Kidney epithelial cell (primary cell): ENCODE data around the gene C19orf53. TPM values are rescaled to one million over a fixed set of nuclear protein-coding genes. Genes with fewer than 3 reads are reported as not detected.
A peak's percentile ranks its signal among the peaks of the same experiment; 100 is the strongest.

Experiments used
- DNase-seq: peaks from one replicate; pipeline ENCODE4 v3.0.0-alpha.2; 2010; ENCODE audit warnings: low read depth
- H3K27me3 ChIP-seq: 2 replicates; pipeline ENCODE4 v1.6.0; 2011; ENCODE audit warnings: low read length; ENCODE audit not compliant: control insufficient read depth, insufficient read depth
- H3K36me3 ChIP-seq: 2 replicates; pipeline ENCODE4 v1.5.1; 2011; ENCODE audit warnings: low read length; ENCODE audit not compliant: control insufficient read depth, insufficient read depth
- H3K4me3 ChIP-seq: 2 replicates; pipeline ENCODE4 v1.5.1; 2011; ENCODE audit warnings: low read depth, mild to moderate bottlenecking, control low read depth, low read length
- CTCF ChIP-seq: IDR thresholded peaks from 2 replicates; pipeline ENCODE4 v1.5.1; 2011; ENCODE audit warnings: mild to moderate bottlenecking, moderate library complexity, low read length, control low read depth, inconsistent platforms; ENCODE audit not compliant: insufficient read depth, poor library complexity, severe bottlenecking
- total RNA-seq: library from RNA; depleted of rRNA; stranded (reverse); fragments of >200 nt; gene quantifications from 2 replicates; pipeline ENCODE4 v1.2.3, GENCODE V29; 2015

The C19orf53 gene
- total RNA-seq: 196 and 203 TPM in 2 replicates

- Histone ChIP-seq H3K36me3 (peaks cover 1% of the 10 kb centered on the region), H3K27me3 (no peaks in the 10 kb centered on the region), H3K4me3 (peak within 1 kb of the TSS; percentile 97)
- no peak for TF ChIP-seq CTCF
- no peak for DNase-seq
Observed at GRCh38 chr19:13774217-13775191, at the start of gene C19orf53. C19orf53 (plus strand) TSS chr19:13774456; CDS start chr19:13774478, 22 bp downstream.

GRCh38 chr19:13726323-13726722 is 47.9 kb upstream of the C19orf53 start:
- Histone ChIP-seq H3K36me3 (no peaks in the 10 kb centered on the region), H3K27me3 (no peaks in the 10 kb centered on the region), H3K4me3 (no peak overlapping the region)
- TF ChIP-seq CTCF: no peak
- no peak for DNase-seq

- TF ChIP-seq CTCF: no peak
- no peak overlapping the region for H3K4me3 ChIP-seq
- DNase-seq: no peak
- no peaks in the 10 kb centered on the region for H3K36me3 ChIP-seq
- no peaks in the 10 kb centered on the region for H3K27me3 ChIP-seq
Observed at GRCh38 chr19:13727798-13728197, 46.5 kb upstream of the C19orf53 start.

GRCh38 chr19:13729859-13730258 is 44.4 kb upstream of the C19orf53 start:
- DNase-seq: no peak
- H3K36me3 ChIP-seq: no peaks in the 10 kb centered on the region
- TF ChIP-seq CTCF: no peak
- H3K4me3 ChIP-seq: no peak overlapping the region
- no peaks in the 10 kb centered on the region for H3K27me3 ChIP-seq

GRCh38 chr19:13731147-13731964 is 42.9 kb upstream of the C19orf53 start:
- DNase-seq: peak; percentile 96
- Histone ChIP-seq H3K4me3 (peak overlapping the region; percentile 55), H3K27me3 (no peaks in the 10 kb centered on the region), H3K36me3 (no peaks in the 10 kb centered on the region)
- TF ChIP-seq CTCF: no peak
